OCI-LY7 (cell line): ENCODE results near the gene BCAR3. TPM values are rescaled to one million over a fixed set of nuclear protein-coding genes. Genes with fewer than 3 reads are reported as not detected.
A peak's percentile ranks its signal among the peaks of the same experiment; 100 is the strongest.

Experiments used
- BruUV-seq: library from RNA; stranded (reverse); fragments of 400-500 nt; replicated peaks from 2 replicates; lab custom pipeline; 2021; lab: Mats Ljungman, UMichigan
- CTCF ChIA-PET: fragments of 300-600 bp; sonication (Branson Sonifier 250); formaldehyde crosslinking; loops from one replicate; lab custom pipeline; 2022; ENCODE audit warnings: antibody characterized with exemption; ENCODE audit not compliant: unreplicated experiment; lab: Charles Lee
- POLR2A ChIA-PET: fragments of 300-600 bp; sonication (Branson Sonifier 250); formaldehyde crosslinking; loops from one replicate; lab custom pipeline; 2022; ENCODE audit warnings: antibody characterized with exemption; lab: Charles Lee
- DNase-seq: peaks from one replicate; pipeline ENCODE4 v3.0.0-alpha.2; 2015; ENCODE audit warnings: low spot score
- H2AFZ ChIP-seq: fragments of 200-600 bp; sonication (generic), shearing (Covaris generic); 2 replicates; pipeline ENCODE4 v1.6.1; 2014; ENCODE audit warnings: mild to moderate bottlenecking, antibody characterized with exemption, low read length, moderate library complexity
- H3K27ac ChIP-seq: fragments of 200-600 bp; sonication (generic); 2 replicates; pipeline ENCODE4 v1.5.1; 2014; ENCODE audit warnings: mixed run types, low read depth, mild to moderate bottlenecking, moderate library complexity, low read length, inconsistent platforms; ENCODE audit not compliant: poor library complexity, severe bottlenecking
- H3K36me3 ChIP-seq: fragments of 200-600 bp; sonication (generic); 2 replicates; pipeline ENCODE4 v1.6.1; 2014; ENCODE audit warnings: mild to moderate bottlenecking, antibody characterized with exemption, low read length, moderate library complexity, mixed read lengths; ENCODE audit not compliant: insufficient read depth
- H3K4me1 ChIP-seq: fragments of 200-600 bp; sonication (generic); 2 replicates; pipeline ENCODE4 v1.5.1; 2014; ENCODE audit warnings: mild to moderate bottlenecking, low read length; ENCODE audit not compliant: insufficient read depth, poor library complexity, severe bottlenecking
- H3K4me2 ChIP-seq: fragments of 200-600 bp; sonication (generic); 2 replicates; pipeline ENCODE4 v1.6.1; 2014; ENCODE audit warnings: mild to moderate bottlenecking, low read length
- H3K4me3 ChIP-seq: fragments of 200-600 bp; sonication (generic); 2 replicates; pipeline ENCODE4 v1.5.1; 2014; ENCODE audit warnings: mild to moderate bottlenecking, low read depth, low read length; ENCODE audit not compliant: poor library complexity, severe bottlenecking
- H3K79me2 ChIP-seq: fragments of 200-600 bp; sonication (generic); 2 replicates; pipeline ENCODE4 v1.6.1; 2016; ENCODE audit warnings: low read depth, mild to moderate bottlenecking, low read length, moderate library complexity, mixed read lengths; ENCODE audit not compliant: insufficient read depth
- H3K9me2 ChIP-seq: fragments of 200-600 bp; sonication (generic); 2 replicates; pipeline ENCODE4 v1.6.1; 2016; ENCODE audit warnings: mild to moderate bottlenecking, low read length, mixed read lengths; ENCODE audit not compliant: insufficient read depth
- H3K9me3 ChIP-seq: fragments of 200-600 bp; sonication (generic); 2 replicates; pipeline ENCODE4 v1.6.1; 2014; ENCODE audit warnings: mild to moderate bottlenecking, mixed run types, low read length, mixed read lengths
- H4K20me1 ChIP-seq: fragments of 200-600 bp; sonication (generic); 2 replicates; pipeline ENCODE4 v1.6.1; 2014; ENCODE audit warnings: mild to moderate bottlenecking, antibody characterized with exemption, low read length, moderate library complexity, mixed read lengths; ENCODE audit not compliant: insufficient read depth
- CTCF ChIP-seq: fragments of 200-600 bp; sonication (generic); conservative IDR thresholded peaks from 2 replicates; pipeline ENCODE4 v1.5.1; 2014; ENCODE audit warnings: mild to moderate bottlenecking, antibody characterized with exemption, low read length, moderate library complexity, mixed read lengths
- EZH2phosphoT487 ChIP-seq: fragments of 200-600 bp; sonication (generic); IDR thresholded peaks from 2 replicates; pipeline ENCODE4 v1.6.1; 2018; ENCODE audit warnings: low read depth, borderline replicate concordance, mild to moderate bottlenecking, mixed run types, antibody characterized with exemption, low read length, moderate library complexity, mixed read lengths
- intact Hi-C: fragments of 100-400 bp; cut with micrococcal nuclease; formaldehyde crosslinking; loops from one replicate; pipeline ENCODE4 v1.10.0; 2022; ENCODE audit not compliant: unreplicated experiment
- total RNA-seq, 2 experiments: library from RNA; depleted of rRNA in 1 of 2; stranded (reverse); fragments of >200 nt in 1 of 2; shearing (Covaris generic) in 1 of 2; gene quantifications; 2 replicates each; pipeline ENCODE4 v1.2.3, GENCODE V29; 2014 to 2022

BCAR3 gene
- total RNA-seq, 2 experiments from 2014 or later, result 16.3 to 24.2 TPM

- Histone ChIP-seq H3K4me1 (peaks cover 5% of the 10 kb centered on the region), H3K4me2 (no peak overlapping the region), H3K4me3 (no peak overlapping the region), H3K9me2 (no peaks in the 10 kb centered on the region), H4K20me1 (no peaks in the 10 kb centered on the region), H3K79me2 (no peaks in the 10 kb centered on the region), H3K9me3 (peaks cover 11% of the 10 kb centered on the region; the same call in 1 of the 2 replicates), H3K36me3 (peaks cover 37% of the 10 kb centered on the region), H3K27ac (no peak overlapping the region), H2AFZ (no peak overlapping the region)
- DNase-seq, result no peak
- CTCF ChIA-PET, result interaction anchor here (1.0 kb wide), 1 partner anchor 72 kb away, joined by 3 read pairs; no protein-coding TSS in a partner anchor
- TF ChIP-seq CTCF (no peak), EZH2phosphoT487 (no peak)
- POLR2A ChIA-PET, result interaction anchor here (0.6 to 1.4 kb wide), 2 partner anchors 13 to 82 kb away, joined by 4 read pairs; no protein-coding TSS in a partner anchor
- intact Hi-C loops, result no loop called here
- no TSS peak for BruUV-seq
Observed at GRCh38 chr1:93633313-93633712, 48.3 kb downstream of the BCAR3 start.

GRCh38 chr1:93631626-93632365 lies 49.8 kb downstream of the BCAR3 start:
- H4K20me1 ChIP-seq, result no peaks in the 10 kb centered on the region
- no peak overlapping the region for H3K4me2 ChIP-seq
- no peaks in the 10 kb centered on the region for H3K9me2 ChIP-seq
- TF ChIP-seq EZH2phosphoT487, result no peak
- TF ChIP-seq CTCF, result peak; percentile 72
- intact Hi-C loops, result no loop called here
- peak; percentile 64 for DNase-seq
- ChIA-PET POLR2A (interaction anchor here (0.8 to 2.8 kb wide), 5 partner anchors 73 to 183 kb away, joined by 3 to 15 read pairs (median 5); no protein-coding TSS in a partner anchor), CTCF (interaction anchor here (1.0 to 4.7 kb wide), 4 partner anchors 102 to 212 kb away, joined by 3 to 45 read pairs (median 3); no protein-coding TSS in a partner anchor)
- H2AFZ ChIP-seq, result no peak overlapping the region
- H3K79me2 ChIP-seq, result peaks cover 1% of the 10 kb centered on the region; the same call in 1 of the 2 replicates
- peaks cover 29% of the 10 kb centered on the region for H3K36me3 ChIP-seq
- H3K4me1 ChIP-seq, result peaks cover 5% of the 10 kb centered on the region
- peaks cover 11% of the 10 kb centered on the region; the same call in 1 of the 2 replicates for H3K9me3 ChIP-seq
- no peak overlapping the region for H3K4me3 ChIP-seq
- no TSS peak for BruUV-seq
- H3K27ac ChIP-seq, result no peak overlapping the region
